HK-2 (cell line): Measurements from ENCODE around the gene PRRG4.
A peak's percentile ranks its signal among the peaks of the same experiment; 100 is the strongest.
"Not testable (repeated sequence)": the region's sequence is repeated elsewhere in the genome, so short reads cannot be mapped to it uniquely, and the experiment has no call there.

ENCODE experiments used
- DNase-seq: peaks from one replicate; pipeline ENCODE4 v3.0.0-alpha.2; 2018; ENCODE audit not compliant: unreplicated experiment

Gene PRRG4

GRCh38 chr11:32829680-32830412 is at the start of gene PRRG4:
Gene PRRG4 (plus strand): TSS chr11:32829927. CDS start chr11:32830530, 603 bp downstream.
- peak; percentile 41 for DNase-seq

GRCh38 chr11:32780839-32781238 is 48.9 kb upstream of the PRRG4 start:
- DNase-seq: not testable (repeated sequence)

- no peak for DNase-seq
These were observed 48.0 kb upstream of the PRRG4 start for GRCh38 chr11:32781721-32782120.

- no peak for DNase-seq
These were observed 44.5 kb upstream of the PRRG4 start for GRCh38 chr11:32785262-32785661.

- DNase-seq: no peak
These were observed 42.9 kb upstream of the PRRG4 start for GRCh38 chr11:32786811-32787210.

DNA sequence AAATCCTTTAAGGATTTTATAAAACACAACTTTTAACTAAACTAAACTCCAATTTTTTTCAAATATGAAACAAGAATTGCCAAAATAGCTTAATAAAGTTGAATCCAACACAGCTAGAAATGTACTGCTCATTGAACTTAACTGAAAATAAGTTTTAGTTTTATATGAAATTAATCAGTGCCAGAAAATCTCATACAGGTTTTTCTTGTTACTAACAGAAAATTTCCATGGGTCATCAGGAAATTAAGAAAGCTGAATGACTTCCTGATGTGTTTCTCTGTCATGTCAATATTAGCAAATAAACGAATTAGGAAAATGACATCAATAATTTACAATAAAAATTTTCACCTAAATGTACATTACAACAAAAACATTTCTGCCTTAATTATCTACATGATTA is 38.8 kb upstream of the PRRG4 start:
- DNase-seq: no peak

GRCh38 chr11:32792111-32792947 is 37.4 kb upstream of the PRRG4 start:
- no peak for DNase-seq

- peak; percentile 24 for DNase-seq
These were observed 36.7 kb upstream of the PRRG4 start for GRCh38 chr11:32792948-32793475.

DNA sequence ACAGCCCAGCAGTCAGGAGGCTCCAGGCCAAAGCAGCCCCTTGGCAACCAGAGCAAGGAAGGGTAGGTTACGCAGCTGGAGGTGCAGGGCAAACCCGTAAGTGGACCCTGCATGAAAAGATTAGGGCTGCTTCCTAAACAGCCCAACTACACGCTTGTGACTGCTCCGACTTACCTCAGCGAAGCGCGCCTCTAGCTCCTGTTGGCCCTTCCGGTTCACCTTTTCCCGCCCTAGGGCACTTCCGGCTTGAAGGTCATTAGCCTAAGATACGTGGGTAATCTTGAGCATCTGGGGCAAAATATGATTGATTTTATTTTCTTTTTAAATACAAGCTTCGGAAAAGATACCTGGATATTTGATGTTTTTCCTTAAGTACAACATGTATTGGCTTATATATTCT is 35.3 kb upstream of the PRRG4 start, which contains the start of gene CCDC73:
TSS of gene CCDC73 (minus strand) at position 224 of the 400 bp plus-strand sequence. CDS start 34,419 bp downstream, outside the sequence.
- no peak for DNase-seq

- no peak for DNase-seq
These were observed 33.3 kb upstream of the PRRG4 start for GRCh38 chr11:32796425-32796824.

GRCh38 chr11:32809313-32809712 is 20.4 kb upstream of the PRRG4 start:
- peak; percentile 38 for DNase-seq

- DNase-seq: no peak
These were observed 12.4 kb upstream of the PRRG4 start for GRCh38 chr11:32817181-32817851.

- DNase-seq: no peak
These were observed 11.9 kb upstream of the PRRG4 start for GRCh38 chr11:32817852-32818183.

DNA sequence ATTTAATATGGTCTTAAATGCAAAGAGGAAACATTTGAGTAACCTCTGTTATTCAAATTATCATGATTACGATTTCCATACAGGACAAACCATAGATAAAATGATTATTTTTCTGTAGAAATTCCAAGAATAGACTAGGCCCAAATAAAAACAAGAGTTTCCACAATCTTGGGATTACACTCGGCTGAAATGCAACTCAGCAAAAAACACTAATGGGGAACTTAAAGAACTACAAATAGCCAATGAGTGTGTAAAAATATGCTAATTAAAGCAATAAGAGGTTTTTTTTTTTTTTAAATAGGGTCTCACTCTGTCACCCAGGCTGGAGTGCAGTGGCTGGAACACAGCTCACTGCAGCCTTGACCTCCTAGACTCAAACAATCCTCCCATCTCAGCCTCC is 10.5 kb upstream of the PRRG4 start:
- no peak for DNase-seq

DNA sequence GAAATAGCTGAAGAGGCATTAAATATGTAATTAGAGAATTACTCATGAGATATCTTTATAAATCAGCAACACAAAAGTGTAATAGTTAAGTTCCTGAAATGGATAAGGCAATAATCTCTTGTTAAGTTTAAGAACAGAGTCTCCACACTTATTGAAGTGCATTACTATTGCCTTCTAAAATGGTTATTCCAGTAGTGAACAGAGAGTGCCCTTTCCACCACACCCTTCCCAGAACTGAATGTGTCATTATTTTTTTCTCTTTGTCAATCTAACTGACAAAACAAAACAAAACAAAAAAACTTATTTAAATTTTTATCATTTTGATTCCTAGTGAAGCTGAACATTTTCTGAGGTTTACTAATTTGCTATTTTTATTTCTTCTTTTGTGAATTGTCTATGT is 9.2 kb upstream of the PRRG4 start:
- DNase-seq: no peak

DNA sequence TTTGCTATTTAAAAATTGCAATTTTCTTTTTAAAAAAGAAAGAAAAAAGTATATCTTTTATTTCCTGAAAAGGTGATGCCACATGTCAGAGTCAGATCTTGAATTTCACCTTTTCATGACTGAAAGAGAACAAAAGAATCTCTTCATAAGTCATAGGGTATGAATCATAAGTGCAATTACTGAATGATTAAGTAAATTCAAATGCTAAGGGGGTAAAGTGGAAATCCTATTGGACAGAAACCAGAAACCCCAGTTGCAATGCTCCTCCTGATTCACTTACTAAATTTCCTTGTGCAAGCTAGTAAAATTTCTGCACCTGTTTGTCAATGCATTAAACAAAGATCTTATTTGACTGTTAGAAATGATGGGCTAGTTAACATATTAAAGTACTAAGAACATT is 8.2 kb upstream of the PRRG4 start:
- no peak for DNase-seq

DNA sequence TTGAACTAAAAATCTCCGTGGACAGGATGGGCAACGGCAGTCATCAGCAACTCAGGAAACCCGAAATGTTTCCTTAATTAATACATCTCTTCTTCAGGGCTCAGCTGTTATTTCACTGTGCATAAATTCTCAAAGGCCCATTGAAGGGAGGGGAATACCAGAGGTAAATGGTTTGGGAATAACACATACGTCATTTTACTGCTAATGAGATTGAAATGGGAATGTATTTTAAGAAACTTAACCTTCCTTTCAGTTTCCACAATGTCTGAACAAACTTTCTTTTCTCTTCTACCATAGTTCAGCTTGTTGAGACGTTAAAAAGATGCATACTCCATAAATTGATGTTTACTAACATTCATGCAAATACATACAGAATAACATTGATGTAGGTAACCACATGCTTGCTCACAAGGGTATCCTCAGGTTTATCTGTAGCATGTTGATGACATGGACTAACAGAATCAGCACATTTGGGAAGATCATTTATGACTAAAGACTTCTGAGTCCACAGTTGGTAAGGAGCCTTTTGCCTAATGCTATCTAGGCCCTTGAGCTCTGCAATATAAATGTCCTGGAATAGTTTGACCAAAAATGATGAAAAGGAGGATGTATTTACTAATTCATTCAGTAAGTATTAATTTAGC is 7.7 kb upstream of the PRRG4 start:
- no peak for DNase-seq

- not testable (repeated sequence) for DNase-seq
These were observed 6.1 kb upstream of the PRRG4 start for GRCh38 chr11:32823617-32824016.

DNA sequence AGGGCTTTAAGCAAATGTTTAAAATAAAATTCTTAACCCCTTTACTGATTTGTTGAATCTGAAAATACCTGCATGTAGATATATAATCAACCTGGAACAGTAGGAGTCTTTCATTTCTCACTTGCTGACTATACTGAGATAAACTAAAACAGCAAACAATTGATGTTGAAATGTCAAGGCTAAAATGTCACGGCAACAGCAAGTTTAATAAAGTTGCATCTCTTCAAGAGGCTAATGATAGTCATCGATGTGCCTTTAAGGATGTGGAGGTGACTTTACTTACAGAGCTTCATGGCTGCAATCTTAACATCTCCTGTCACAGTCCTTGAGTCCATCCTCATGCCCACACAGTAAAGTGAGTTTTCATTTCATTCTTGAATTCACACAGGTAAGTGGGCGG is 3.6 kb upstream of the PRRG4 start:
- no peak for DNase-seq

- DNase-seq: no peak
These were observed 2.5 kb upstream of the PRRG4 start for GRCh38 chr11:32827276-32827675.

- no peak for DNase-seq
These were observed 509 bp upstream of the PRRG4 start for GRCh38 chr11:32829157-32829679.

DNA sequence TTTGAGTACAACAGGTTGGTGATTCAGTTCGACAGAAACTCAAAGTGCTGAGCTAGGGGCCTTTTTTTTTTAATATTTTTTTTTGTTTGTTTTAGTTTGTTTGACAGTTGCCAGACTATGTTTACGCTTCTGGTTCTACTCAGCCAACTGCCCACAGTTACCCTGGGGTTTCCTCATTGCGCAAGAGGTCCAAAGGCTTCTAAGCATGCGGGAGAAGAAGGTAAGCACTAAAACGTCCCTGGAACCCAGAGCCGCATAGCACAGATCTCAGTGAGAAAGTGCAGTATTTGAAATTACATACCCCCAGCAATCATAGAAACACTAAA is 649 bp downstream of the PRRG4 start:
- DNase-seq: no peak
